Right lobe of liver (tissue), 6 donors: ENCODE data around the gene ZIC4. TPM values are rescaled to one million over a fixed set of nuclear protein-coding genes. Genes with fewer than 3 reads are reported as not detected.

Experiments
- ATAC-seq, 4 donors: fragments of 200-7000 bp; cut with Tn5 transposase; one replicate each; pipeline ENCODE4 v1.9.1; 2020; ENCODE audit warnings: mild to moderate bottlenecking in 4 of 4, moderate library complexity in 4 of 4
- DNase-seq, 3 donors: peaks; one replicate each; pipeline ENCODE4 v3.0.0-alpha.2; 2020
- H3K27ac ChIP-seq, 3 donors: fragments of 200-600 bp; one replicate each; pipeline ENCODE4 v1.8.0; 2022
- H3K27me3 ChIP-seq, 2 donors: fragments of 200-600 bp; one replicate each; pipeline ENCODE4 v1.8.0; 2022
- H3K36me3 ChIP-seq, 4 donors: fragments of 200-600 bp; sonication (generic) in 1 of 4; one replicate each; pipeline versions ENCODE4 v1.5.1 to v1.8.0; 2017 to 2022; ENCODE audit warnings: control low read depth in 1 of 4
- H3K4me1 ChIP-seq, 4 donors: fragments of 200-600 bp; sonication (generic) in 1 of 4; one replicate each; pipeline versions ENCODE4 v1.5.1 to v1.8.0; 2017 to 2022; ENCODE audit warnings: control low read depth in 1 of 4
- H3K4me3 ChIP-seq, 3 donors: fragments of 200-600 bp; one replicate each; pipeline ENCODE4 v1.8.0; 2022
- H3K9me3 ChIP-seq, 4 donors: fragments of 200-600 bp; sonication (generic) in 1 of 4; one replicate each; pipeline versions ENCODE4 v1.5.1 to v1.8.0; 2017 to 2022; ENCODE audit warnings: control low read depth in 1 of 4
- POLR2A ChIP-seq: fragments of 450-650 bp; IDR thresholded peaks from one replicate; pipeline ENCODE4 v1.6.1; 2017; ENCODE audit warnings: antibody characterized with exemption, mild to moderate bottlenecking
- WGBS: methylation state at CpG from one replicate; pipeline ENCODE4 v1.1.6; 2018; ENCODE audit warnings: low coverage, low lambda C conversion rate; ENCODE audit not compliant: insufficient coverage; ENCODE audit errors: missing lambda C conversion rate; 5-methylcytosine and 5-hydroxymethylcytosine counted together
- intact Hi-C, 2 donors: fragments of 100-400 bp; cut with DNase I; formaldehyde crosslinking; loops; one replicate each; pipeline versions ENCODE4 v1.11.2 to v1.14.1; 2022
- long read RNA-seq: library from polyadenylated mRNA; unstranded; transcript quantifications from one replicate; pipeline ENCODE4 v2.0.0, GENCODE V29; 2019
- total RNA-seq, 6 experiments: library from RNA; depleted of rRNA in 2 of 6; stranded (reverse); fragments of >200 nt in 2 of 6; fragmentation: NEBNext Ultra II Directional in 3 of 6; extraction: Animal tissue kit (Norgen Biotek cat#: 25700) in 3 of 6; gene quantifications; one replicate each; pipeline versions ENCODE4 v1.1.0 to v1.2.4, GENCODE V29; 2016 to 2023
- TF ChIP-seq, protein P1 (sequence below), 4 donors: fragments of 200-600 bp in 3 of 4; fragments of 450-650 bp in 1 of 4; IDR thresholded peaks; one replicate each; pipeline versions ENCODE4 v1.5.1 to v1.8.0; 2016 to 2022; ENCODE audit warnings: antibody characterized with exemption in 4 of 4, mild to moderate bottlenecking in 2 of 4
- donor health status: DM: no; HTN: yes; CAD: no.
- donor health status: DM: no; HTN: no; CAD: no.
- donor health status: DM: no; HTN: no; CAD: no.
- donor health status: DM: no; HTN: yes; CAD: no.
- donor health status: DM: no; HTN: yes; CAD: no.

ZIC4 gene
- under 1 TPM in 3 of 6 experiments, not detected in 3; 0.04 to 0.28 (median 0.12) TPM for total RNA-seq
- long read RNA-seq, result 0 reads

DNA sequence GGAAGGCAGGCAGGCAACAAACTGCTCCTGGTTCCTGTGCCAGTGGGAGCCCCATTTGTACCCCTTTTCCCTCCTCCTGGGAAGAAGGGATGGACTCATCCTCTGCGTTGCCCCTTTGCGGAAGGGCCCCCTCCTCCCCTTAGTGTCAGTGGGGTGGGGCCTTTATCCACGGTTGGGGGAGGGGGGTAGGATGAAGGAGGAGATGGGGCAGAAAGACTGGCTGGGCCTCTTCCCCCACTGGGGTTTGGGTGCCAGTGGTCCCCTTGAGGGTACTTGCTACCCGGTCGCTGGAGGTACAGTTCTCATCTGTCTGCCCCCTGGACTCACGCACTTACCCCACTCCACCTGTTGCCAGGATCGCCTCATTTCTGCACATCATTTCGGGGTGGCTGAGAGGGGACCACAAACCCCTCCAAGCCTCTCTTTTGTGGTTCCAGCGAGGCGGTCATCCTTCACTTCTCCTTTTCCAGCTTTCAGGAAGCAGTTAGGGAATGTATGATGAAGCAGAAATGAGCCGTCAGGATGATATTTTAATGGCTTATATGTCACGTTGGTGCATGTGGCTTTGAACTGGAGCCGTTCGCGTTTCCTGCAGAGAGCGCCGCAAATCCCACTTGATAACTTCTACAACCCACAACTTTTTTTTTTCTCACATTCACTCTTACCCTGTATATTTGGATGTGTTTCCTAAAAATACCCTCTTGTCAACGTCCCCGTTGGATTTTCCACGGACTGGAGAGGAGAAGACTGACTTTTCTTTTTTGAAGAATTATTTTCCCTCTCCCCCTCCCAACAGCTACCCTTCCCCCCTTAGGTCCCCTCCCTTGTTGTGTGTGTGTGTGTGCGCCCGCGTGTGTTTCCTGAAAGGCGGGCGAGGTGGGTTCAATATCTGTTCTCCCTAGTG lies at the start of gene ZIC4:
ZIC4 (minus strand) TSS at position 516 of the 904 bp plus-strand sequence. CDS start 3,746 bp downstream, outside the sequence.
- Histone ChIP-seq H3K27me3 (peaks cover 7 to 14% of the 10 kb centered on the region in 2 donors), H3K27ac (no peak within 1 kb of the TSS), H3K9me3 (no peaks in the 10 kb centered on the region), H3K36me3 (no peaks in the 10 kb centered on the region), H3K4me1 (peaks cover 0 to 12% (median 0%) of the 10 kb centered on the region in 4 donors), H3K4me3 (no peak within 1 kb of the TSS)
- whole genome bisulfite sequencing, result 12% methylated on average over 24 of the region's 25 CpGs
- DNase-seq (no peak), ATAC-seq (no peak)
- intact Hi-C loops, result no loop called here
- no peak for TF ChIP-seq POLR2A
- TF ChIP-seq, protein P1, sequence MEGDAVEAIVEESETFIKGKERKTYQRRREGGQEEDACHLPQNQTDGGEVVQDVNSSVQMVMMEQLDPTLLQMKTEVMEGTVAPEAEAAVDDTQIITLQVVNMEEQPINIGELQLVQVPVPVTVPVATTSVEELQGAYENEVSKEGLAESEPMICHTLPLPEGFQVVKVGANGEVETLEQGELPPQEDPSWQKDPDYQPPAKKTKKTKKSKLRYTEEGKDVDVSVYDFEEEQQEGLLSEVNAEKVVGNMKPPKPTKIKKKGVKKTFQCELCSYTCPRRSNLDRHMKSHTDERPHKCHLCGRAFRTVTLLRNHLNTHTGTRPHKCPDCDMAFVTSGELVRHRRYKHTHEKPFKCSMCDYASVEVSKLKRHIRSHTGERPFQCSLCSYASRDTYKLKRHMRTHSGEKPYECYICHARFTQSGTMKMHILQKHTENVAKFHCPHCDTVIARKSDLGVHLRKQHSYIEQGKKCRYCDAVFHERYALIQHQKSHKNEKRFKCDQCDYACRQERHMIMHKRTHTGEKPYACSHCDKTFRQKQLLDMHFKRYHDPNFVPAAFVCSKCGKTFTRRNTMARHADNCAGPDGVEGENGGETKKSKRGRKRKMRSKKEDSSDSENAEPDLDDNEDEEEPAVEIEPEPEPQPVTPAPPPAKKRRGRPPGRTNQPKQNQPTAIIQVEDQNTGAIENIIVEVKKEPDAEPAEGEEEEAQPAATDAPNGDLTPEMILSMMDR (IDR thresholded peaks at IDR 0.05), result no peak

DNA sequence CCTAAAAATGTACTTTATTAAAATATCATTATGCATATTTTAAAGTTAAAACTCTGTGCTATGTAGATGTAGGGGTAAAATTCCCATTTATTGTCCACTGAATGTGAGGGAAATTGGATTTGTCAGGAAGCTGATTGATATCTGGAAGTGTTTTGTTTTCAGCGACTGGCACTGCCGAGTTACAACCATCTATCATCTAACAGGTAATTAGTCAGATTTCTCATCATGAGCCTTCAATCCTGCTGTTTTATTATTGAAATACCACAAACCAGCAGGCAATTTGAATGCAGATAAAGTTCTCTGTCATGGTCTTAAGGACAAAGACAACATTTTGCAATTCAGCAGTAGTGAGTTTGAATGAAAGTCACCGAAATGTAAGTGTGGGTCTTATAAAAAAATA lies 43.3 kb upstream of the ZIC4 start:
- intact Hi-C loops, result no loop called here
- peaks cover 0 to 4% (median 0%) of the 10 kb centered on the region in 4 donors for H3K9me3 ChIP-seq
- H3K4me3 ChIP-seq, result no peak overlapping the region
- no peaks in the 10 kb centered on the region for H3K36me3 ChIP-seq
- no peaks in the 10 kb centered on the region for H3K27me3 ChIP-seq
- no peak for DNase-seq
- WGBS, result 28% methylated on average over 3 of the region's 3 CpGs
- H3K4me1 ChIP-seq, result no peaks in the 10 kb centered on the region
- H3K27ac ChIP-seq, result no peak overlapping the region
- TF ChIP-seq POLR2A, result no peak
- TF ChIP-seq, protein P1 (IDR thresholded peaks at IDR 0.05), result no peak
- no peak for ATAC-seq

DNA sequence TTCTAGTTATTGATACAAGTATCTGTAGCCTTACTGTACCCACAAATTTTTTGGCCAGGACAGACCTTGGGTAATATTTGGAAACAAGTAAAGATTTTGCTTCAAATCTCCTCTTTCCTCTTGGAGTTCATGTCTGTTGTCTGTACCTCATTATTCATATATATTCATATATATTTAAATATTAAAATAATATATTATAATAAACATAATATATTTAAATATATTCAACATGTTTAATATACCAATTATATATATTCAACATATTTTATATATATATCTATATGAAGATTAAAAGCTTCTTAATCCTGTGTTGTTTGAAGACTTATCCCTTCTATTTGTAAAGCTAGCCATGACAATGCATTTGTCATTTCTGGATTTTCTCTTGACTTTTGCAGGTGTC lies 40.9 kb upstream of the ZIC4 start:
- Histone ChIP-seq H3K27me3 (no peaks in the 10 kb centered on the region), H3K36me3 (no peaks in the 10 kb centered on the region), H3K4me3 (no peak overlapping the region), H3K27ac (no peak overlapping the region), H3K4me1 (no peaks in the 10 kb centered on the region), H3K9me3 (peaks cover 0 to 4% (median 0%) of the 10 kb centered on the region in 4 donors)
- DNase-seq (no peak), ATAC-seq (no peak)
- TF ChIP-seq, protein P1 (IDR thresholded peaks at IDR 0.05), result no peak
- no peak for TF ChIP-seq POLR2A
- intact Hi-C loops, result no loop called here

DNA sequence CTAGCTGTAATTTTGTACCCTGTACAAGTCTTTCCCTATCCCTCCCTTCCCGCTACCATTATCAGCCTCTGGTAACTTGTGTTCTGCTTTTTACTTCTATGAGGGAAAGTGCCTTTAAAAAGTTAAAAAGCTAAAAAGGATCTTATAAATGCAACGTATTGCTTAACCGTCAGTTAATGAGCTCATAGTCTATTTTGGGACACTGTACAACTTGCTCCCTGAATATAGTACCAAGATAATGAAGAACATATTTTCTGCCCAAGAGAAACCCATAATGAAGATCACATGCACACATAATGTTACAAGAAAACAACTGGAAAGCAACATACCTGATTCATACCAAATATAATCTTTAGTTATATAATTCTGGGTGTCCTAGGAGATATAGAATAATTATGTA lies 25.4 kb upstream of the ZIC4 start:
- intact Hi-C loops, result no loop called here
- no peaks in the 10 kb centered on the region for H3K9me3 ChIP-seq
- peaks cover 0 to 4% of the 10 kb centered on the region in 2 donors for H3K27me3 ChIP-seq
- H3K4me1 ChIP-seq, result no peaks in the 10 kb centered on the region
- H3K36me3 ChIP-seq, result no peaks in the 10 kb centered on the region
- H3K27ac ChIP-seq, result no peak overlapping the region
- DNase-seq (no peak), ATAC-seq (no peak)
- WGBS, result 51% methylated on average over 3 of the region's 3 CpGs
- TF ChIP-seq, protein P1 (IDR thresholded peaks at IDR 0.05), result no peak
- TF ChIP-seq POLR2A, result no peak
- H3K4me3 ChIP-seq, result no peak overlapping the region
